Mesenchymal stem cell (in vitro differentiated cells and primary cell): ENCODE measurements around the gene AQP12A.

Source experiments
- DNase-seq: peaks from one replicate; pipeline ENCODE4 v3.0.0-alpha.2; 2013
- H2AFZ ChIP-seq: one replicate; pipeline ENCODE4 v1.6.1; 2013; ENCODE audit warnings: low read depth, mild to moderate bottlenecking, control low read depth, inconsistent platforms, low read length, moderate library complexity
- H2AK5ac ChIP-seq: 2 replicates; pipeline ENCODE4 v1.6.1; 2013; ENCODE audit warnings: low read length, moderate library complexity, mild to moderate bottlenecking, inconsistent platforms; ENCODE audit not compliant: severe bottlenecking
- H2BK120ac ChIP-seq: one replicate; pipeline ENCODE4 v1.6.1; 2013; ENCODE audit warnings: low read depth, mild to moderate bottlenecking, inconsistent platforms, low read length, moderate library complexity
- H2BK12ac ChIP-seq, 2 experiments: one replicate each; pipeline ENCODE4 v1.6.1; 2013; ENCODE audit warnings: inconsistent platforms in 2 of 2, low read length in 2 of 2, mild to moderate bottlenecking in 2 of 2, moderate library complexity in 2 of 2, control low read depth in 1 of 2
- H2BK15ac ChIP-seq: one replicate; pipeline ENCODE4 v1.6.1; 2013; ENCODE audit warnings: mild to moderate bottlenecking, low read depth, inconsistent platforms; ENCODE audit not compliant: poor library complexity, severe bottlenecking
- H2BK5ac ChIP-seq: 2 replicates; pipeline ENCODE4 v1.6.1; 2013; ENCODE audit warnings: low read depth, mild to moderate bottlenecking, low read length, control low read depth, inconsistent platforms; ENCODE audit not compliant: poor library complexity, severe bottlenecking
- H3K14ac ChIP-seq, 2 experiments: one replicate each; pipeline ENCODE4 v1.6.1; 2013; ENCODE audit warnings: inconsistent platforms in 2 of 2, low read length in 2 of 2, control low read depth in 1 of 2, mild to moderate bottlenecking in 1 of 2, moderate library complexity in 1 of 2
- H3K18ac ChIP-seq, 2 experiments: one replicate each; pipeline ENCODE4 v1.6.1; 2013; ENCODE audit warnings: inconsistent platforms in 2 of 2, low read length in 2 of 2, control low read depth in 1 of 2, low read depth in 1 of 2, mild to moderate bottlenecking in 1 of 2
- H3K23ac ChIP-seq, 2 experiments: one replicate each; pipeline ENCODE4 v1.6.1; 2013; ENCODE audit warnings: inconsistent platforms in 2 of 2, low read length in 2 of 2, mild to moderate bottlenecking in 2 of 2, moderate library complexity in 2 of 2, control low read depth in 1 of 2
- H3K27ac ChIP-seq: 2 replicates; pipeline ENCODE4 v1.5.1; 2013; ENCODE audit warnings: mild to moderate bottlenecking, moderate library complexity, low read length, control low read depth, inconsistent platforms; ENCODE audit not compliant: poor library complexity, severe bottlenecking
- H3K27me3 ChIP-seq, 2 experiments: 2 replicates each; pipeline versions ENCODE4 v1.6.1 to v1.7.0; 2013; ENCODE audit warnings: low read length in 2 of 2, mild to moderate bottlenecking in 2 of 2, moderate library complexity in 2 of 2, control low read depth in 1 of 2, inconsistent platforms in 1 of 2; ENCODE audit not compliant: control insufficient read depth in 1 of 2, insufficient read depth in 1 of 2
- H3K36me3 ChIP-seq, 2 experiments: 2 replicates each; pipeline versions ENCODE4 v1.6.1 to v1.7.0; 2013; ENCODE audit warnings: low read length in 2 of 2, control low read depth in 1 of 2, inconsistent platforms in 1 of 2, low read depth in 1 of 2, mild to moderate bottlenecking in 1 of 2; ENCODE audit not compliant: insufficient read depth in 2 of 2, control insufficient read depth in 1 of 2
- H3K4ac ChIP-seq, 2 experiments: one replicate each; pipeline ENCODE4 v1.6.1; 2013; ENCODE audit warnings: inconsistent platforms in 2 of 2, low read length in 2 of 2, mild to moderate bottlenecking in 2 of 2, moderate library complexity in 2 of 2, control low read depth in 1 of 2, low read depth in 1 of 2
- H3K4me1 ChIP-seq: 2 replicates; pipeline ENCODE4 v1.6.1; 2013; ENCODE audit warnings: low read depth, low read length, control low read depth; ENCODE audit not compliant: control insufficient read depth, insufficient read depth
- H3K4me2 ChIP-seq: 2 replicates; pipeline ENCODE4 v1.6.1; 2013; ENCODE audit warnings: low read length, mild to moderate bottlenecking, inconsistent platforms; ENCODE audit not compliant: poor library complexity, severe bottlenecking
- H3K4me3 ChIP-seq, 2 experiments: 2 replicates each; pipeline versions ENCODE4 v1.5.1 to v1.7.0; 2013; ENCODE audit warnings: low read length in 2 of 2, mild to moderate bottlenecking in 2 of 2, control low read depth in 1 of 2, low read depth in 1 of 2; ENCODE audit not compliant: insufficient read depth in 1 of 2
- H3K79me1 ChIP-seq: replicated peaks from 2 replicates; pipeline ENCODE4 v1.6.1; 2013; ENCODE audit warnings: mild to moderate bottlenecking, control low read depth, low read length, inconsistent platforms; ENCODE audit not compliant: poor library complexity, severe bottlenecking
- H3K9ac ChIP-seq: 2 replicates; pipeline ENCODE4 v1.7.0; 2013; ENCODE audit warnings: mild to moderate bottlenecking, low read length, moderate library complexity
- H3K9me3 ChIP-seq: 2 replicates; pipeline ENCODE4 v1.7.0; 2013; ENCODE audit warnings: mild to moderate bottlenecking, low read length; ENCODE audit not compliant: control insufficient read depth
- H4K8ac ChIP-seq: one replicate; pipeline ENCODE4 v1.6.1; 2013; ENCODE audit warnings: inconsistent platforms, mild to moderate bottlenecking, low read length, moderate library complexity
- H4K91ac ChIP-seq: one replicate; pipeline ENCODE4 v1.6.1; 2013; ENCODE audit warnings: mild to moderate bottlenecking, low read length, inconsistent platforms
- WGBS: methylation state at CpG from one replicate; pipeline ENCODE4 v1.1.7; 2013; ENCODE audit warnings: mixed read lengths; 5-methylcytosine and 5-hydroxymethylcytosine counted together

Gene AQP12A

GRCh38 chr2:240712121-240712520, 20.5 kb downstream of the AQP12A start:
- H2BK15ac ChIP-seq: no peak overlapping the region
- H3K4me3 ChIP-seq: no peak overlapping the region
- H3K79me1 ChIP-seq: no peaks in the 10 kb centered on the region
- no peak overlapping the region for H3K4me2 ChIP-seq
- no peak overlapping the region for H3K14ac ChIP-seq
- H2BK5ac ChIP-seq: no peak overlapping the region
- H3K9me3 ChIP-seq: peaks cover 3% of the 10 kb centered on the region
- H3K4me1 ChIP-seq: no peaks in the 10 kb centered on the region
- no peak overlapping the region for H3K23ac ChIP-seq
- no peak overlapping the region for H2AFZ ChIP-seq
- no peak overlapping the region for H2AK5ac ChIP-seq
- H3K4ac ChIP-seq: no peak overlapping the region
- H2BK120ac ChIP-seq: no peak overlapping the region
- no peak overlapping the region for H2BK12ac ChIP-seq
- 84% methylated on average over 7 of the region's 9 CpGs for WGBS
- no peaks in the 10 kb centered on the region for H3K36me3 ChIP-seq
- no peak overlapping the region for H4K8ac ChIP-seq
- peaks cover 15 to 86% of the 10 kb centered on the region in 2 experiments for H3K27me3 ChIP-seq
- no peak overlapping the region for H3K27ac ChIP-seq
- no peak for DNase-seq
- H3K18ac ChIP-seq: no peak overlapping the region
- no peak overlapping the region for H4K91ac ChIP-seq
- H3K9ac ChIP-seq: no peak overlapping the region

DNA sequence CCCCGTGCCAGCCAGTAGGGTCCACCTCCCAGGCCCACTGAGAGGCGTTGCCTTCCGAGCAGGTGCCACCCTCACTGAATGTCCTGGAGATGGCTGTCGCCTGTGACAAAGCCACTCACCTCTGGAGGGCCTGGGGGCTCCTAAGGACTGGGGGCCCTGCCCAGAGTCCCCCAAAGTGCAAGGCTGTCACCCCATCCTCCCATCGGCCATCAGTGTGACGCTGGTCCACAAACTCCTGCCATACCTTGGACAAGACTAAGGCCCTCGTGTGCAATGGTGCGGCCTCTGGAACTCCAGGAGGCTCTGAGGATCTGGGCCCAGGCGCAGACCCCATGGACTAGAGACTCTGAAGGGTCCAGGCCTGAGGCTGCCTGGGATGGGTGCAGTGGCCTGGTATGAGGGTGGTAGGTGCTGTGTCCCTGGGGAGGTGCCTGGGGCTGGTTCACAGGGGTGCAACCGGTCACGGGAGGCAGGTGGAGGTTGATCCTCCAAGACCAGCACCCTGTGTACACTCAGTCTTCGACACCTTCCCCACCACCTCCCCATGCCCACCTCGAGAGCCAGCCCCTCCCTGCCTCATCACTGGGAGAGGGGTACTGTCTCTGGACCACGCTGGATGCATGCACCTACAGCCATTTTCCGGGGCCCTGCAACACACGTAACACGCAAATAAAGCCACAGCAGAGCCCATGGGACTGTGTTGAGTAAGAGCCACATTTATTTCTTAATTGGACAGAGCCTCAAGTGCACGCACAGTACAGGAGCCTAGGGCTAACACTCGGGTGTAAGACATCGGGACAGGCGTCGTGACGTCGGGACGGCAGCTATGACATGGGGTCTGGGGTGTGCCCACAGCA, 21.6 kb downstream of the AQP12A start:
- H3K79me1 ChIP-seq: no peaks in the 10 kb centered on the region
- no peak overlapping the region for H2BK12ac ChIP-seq
- no peak overlapping the region for H3K14ac ChIP-seq
- no peak overlapping the region for H2BK5ac ChIP-seq
- H3K9me3 ChIP-seq: peaks cover 3% of the 10 kb centered on the region
- H3K27ac ChIP-seq: no peak overlapping the region
- no peak overlapping the region for H3K23ac ChIP-seq
- H4K91ac ChIP-seq: peak overlapping the region; percentile 12
- no peaks in the 10 kb centered on the region for H3K4me1 ChIP-seq
- no peak overlapping the region for H4K8ac ChIP-seq
- DNase-seq: no peak
- no peaks in the 10 kb centered on the region for H3K36me3 ChIP-seq
- no peak overlapping the region for H3K4ac ChIP-seq
- no peak overlapping the region for H2BK120ac ChIP-seq
- H2AFZ ChIP-seq: no peak overlapping the region
- no peak overlapping the region for H3K9ac ChIP-seq
- no peak overlapping the region for H2AK5ac ChIP-seq
- H3K27me3 ChIP-seq: peaks cover 15 to 83% of the 10 kb centered on the region in 2 experiments
- no peak overlapping the region for H3K4me2 ChIP-seq
- peak overlapping the region; percentile 23 for H2BK15ac ChIP-seq
- no peak overlapping the region for H3K18ac ChIP-seq
- 89% methylated on average over 25 of the region's 25 CpGs for WGBS
- no peak overlapping the region for H3K4me3 ChIP-seq

DNA sequence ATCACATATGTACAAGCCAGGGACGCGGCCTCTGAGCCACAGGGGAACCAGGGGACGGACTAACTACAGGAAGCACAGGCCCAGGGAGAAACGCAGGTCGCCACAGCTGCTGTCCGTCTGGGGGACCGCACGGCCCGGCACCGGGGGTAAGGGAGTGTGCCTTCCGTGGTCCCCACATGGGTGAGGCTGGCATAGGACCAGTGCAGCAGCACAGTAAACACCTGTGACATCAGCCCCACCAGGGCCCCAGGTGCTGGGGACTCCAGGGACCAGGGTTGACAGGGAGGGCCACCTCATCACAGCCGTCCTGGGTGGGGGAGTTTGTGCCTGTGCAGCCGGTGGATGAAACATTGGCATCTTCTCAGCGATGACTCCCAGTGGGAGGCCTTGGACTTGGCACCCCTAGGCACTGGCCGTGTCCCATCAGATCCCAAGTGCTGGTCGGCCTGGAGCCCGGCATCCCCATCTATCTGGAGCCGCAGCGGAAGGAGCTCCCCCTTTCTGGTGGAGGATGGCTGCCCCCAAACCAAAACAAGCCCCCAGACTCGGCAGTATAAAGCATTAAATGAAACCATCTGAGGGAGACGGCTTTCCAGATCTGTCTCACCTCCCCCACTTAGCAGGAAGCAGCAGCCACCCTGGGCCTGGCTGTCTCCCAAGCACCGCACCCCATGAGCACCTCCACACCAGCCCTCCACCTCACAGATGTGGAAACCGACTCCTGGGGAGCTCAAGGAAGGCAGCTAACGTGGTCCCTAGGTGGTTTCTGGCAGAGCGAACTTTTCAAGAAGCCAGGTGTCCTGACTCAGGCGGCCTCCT, 22.5 kb downstream of the AQP12A start:
- H4K8ac ChIP-seq: no peak overlapping the region
- no peak overlapping the region for H3K23ac ChIP-seq
- peaks cover 15 to 82% of the 10 kb centered on the region in 2 experiments for H3K27me3 ChIP-seq
- no peak overlapping the region for H2BK12ac ChIP-seq
- H3K79me1 ChIP-seq: no peaks in the 10 kb centered on the region
- H2BK15ac ChIP-seq: no peak overlapping the region
- no peak overlapping the region for H3K14ac ChIP-seq
- no peak overlapping the region for H2BK120ac ChIP-seq
- H4K91ac ChIP-seq: peak overlapping the region; percentile 12
- H3K36me3 ChIP-seq: no peaks in the 10 kb centered on the region
- H3K27ac ChIP-seq: no peak overlapping the region
- no peak overlapping the region for H2BK5ac ChIP-seq
- H2AFZ ChIP-seq: no peak overlapping the region
- H3K9ac ChIP-seq: no peak overlapping the region
- H3K18ac ChIP-seq: no peak overlapping the region
- no peaks in the 10 kb centered on the region for H3K4me1 ChIP-seq
- 86% methylated on average over 26 of the region's 26 CpGs for WGBS
- no peak for DNase-seq
- H3K4me3 ChIP-seq: no peak overlapping the region
- H3K4me2 ChIP-seq: no peak overlapping the region
- H2AK5ac ChIP-seq: no peak overlapping the region
- no peaks in the 10 kb centered on the region for H3K9me3 ChIP-seq
- H3K4ac ChIP-seq: no peak overlapping the region
